GM12878 (cell line): ENCODE measurements around the gene EIF5.

ENCODE experiments used
- CHD2 ChIP-seq: IDR thresholded peaks from 2 replicates; pipeline ENCODE4 v1.6.1; 2011; ENCODE audit warnings: low read depth, low read length, improper control_type of control experiment, borderline replicate concordance
- EP300 ChIP-seq, 2 experiments: fragments of 150-350 bp in 1 of 2; IDR thresholded peaks; 2 replicates each; pipeline ENCODE4 v1.6.1; 2011 to 2012; ENCODE audit warnings: low read depth in 2 of 2, low read length in 2 of 2, borderline replicate concordance in 1 of 2, improper control_type of control experiment in 1 of 2, inconsistent platforms in 1 of 2; ENCODE audit not compliant: control insufficient read depth in 1 of 2
- ESRRA ChIP-seq: IDR thresholded peaks from 2 replicates; pipeline ENCODE4 v1.6.1; 2012; ENCODE audit warnings: mild to moderate bottlenecking, low read length, improper control_type of control experiment
- EZH2 ChIP-seq: IDR thresholded peaks from 2 replicates; pipeline ENCODE4 v1.6.1; 2012; ENCODE audit warnings: low read depth, mild to moderate bottlenecking, control low read depth, inconsistent platforms, low read length, borderline replicate concordance; ENCODE audit not compliant: control insufficient read depth
- MEF2A ChIP-seq: IDR thresholded peaks from 2 replicates; pipeline ENCODE4 v1.6.1; 2011; ENCODE audit warnings: low read depth, mild to moderate bottlenecking, low read length, moderate library complexity; ENCODE audit not compliant: insufficient read depth
- MYC ChIP-seq: IDR thresholded peaks from 2 replicates; pipeline ENCODE4 v1.6.1; 2011; ENCODE audit warnings: mild to moderate bottlenecking, low read length, moderate library complexity, inconsistent platforms; ENCODE audit not compliant: insufficient read depth, insufficient replicate concordance, insufficient read length, severe bottlenecking
- NFYB ChIP-seq: IDR thresholded peaks from 2 replicates; pipeline ENCODE4 v1.6.1; 2011; ENCODE audit warnings: low read depth, mild to moderate bottlenecking, low read length, improper control_type of control experiment, moderate library complexity; ENCODE audit not compliant: insufficient read depth
- NRF1 ChIP-seq: conservative IDR thresholded peaks from 2 replicates; pipeline ENCODE4 v1.6.1; 2011; ENCODE audit warnings: mild to moderate bottlenecking, low read depth, low read length, improper control_type of control experiment
- POLR2A ChIP-seq: IDR thresholded peaks from 2 replicates; pipeline ENCODE4 v1.6.1; 2011; ENCODE audit warnings: low read depth, mild to moderate bottlenecking, low read length
- POLR2AphosphoS5 ChIP-seq: IDR thresholded peaks from 2 replicates; pipeline ENCODE4 v1.6.1; 2011; ENCODE audit warnings: mild to moderate bottlenecking, low read length, inconsistent platforms
- SUZ12 ChIP-seq: fragments of 200-600 bp; sonication (generic); IDR thresholded peaks from one replicate; pipeline ENCODE4 v1.6.1; 2018; ENCODE audit warnings: antibody characterized with exemption, mild to moderate bottlenecking; ENCODE audit not compliant: unreplicated experiment
- TF ChIP-seq, protein P1 (sequence below): IDR thresholded peaks from 2 replicates; pipeline ENCODE4 v1.6.1; 2012; ENCODE audit warnings: improper control_type of control experiment, low read depth, low read length; ENCODE audit not compliant: insufficient replicate concordance
- TF ChIP-seq, protein P2 (sequence below), 3 experiments: IDR thresholded peaks in 2 of 3; conservative IDR thresholded peaks in 1 of 3; 2 replicates each; pipeline ENCODE4 v1.5.1; 2011; ENCODE audit warnings: low read depth in 3 of 3, low read length in 3 of 3, mild to moderate bottlenecking in 3 of 3, control low read depth in 2 of 3, moderate library complexity in 2 of 3, inconsistent platforms in 1 of 3, mixed read lengths in 1 of 3; ENCODE audit not compliant: control insufficient read depth in 2 of 3, insufficient read depth in 1 of 3; ENCODE audit errors: extremely low read depth in 1 of 3
- TF ChIP-seq, protein P3 (sequence below): IDR thresholded peaks from 2 replicates; pipeline ENCODE4 v1.6.1; 2011; ENCODE audit warnings: borderline replicate concordance, low read depth, mild to moderate bottlenecking, moderate library complexity, low read length; ENCODE audit not compliant: insufficient read depth, poor library complexity, severe bottlenecking

DNA sequence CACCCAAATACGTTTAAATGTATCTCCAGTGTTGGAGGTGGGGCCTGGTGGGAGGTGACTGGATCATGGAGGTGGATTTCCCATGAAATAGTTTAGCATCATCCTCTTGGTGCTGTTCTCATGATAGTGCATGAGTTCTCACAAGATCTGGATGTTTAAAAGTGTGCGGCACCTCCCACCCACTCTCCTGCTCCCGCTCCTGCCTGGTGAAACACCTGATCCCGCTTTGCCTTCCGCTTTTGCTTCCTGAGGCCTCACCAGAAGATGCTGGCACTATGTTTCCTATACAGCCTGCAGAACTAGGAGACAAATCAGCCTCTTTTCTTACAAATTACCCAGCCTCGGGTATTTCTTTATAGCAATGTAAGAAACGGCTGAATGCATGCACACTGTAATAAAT, 20.1 kb downstream of the EIF5 start:
- TF ChIP-seq NRF1 (no peak), POLR2AphosphoS5 (no peak), EZH2 (no peak), SUZ12 (no peak), NFYB (no peak), POLR2A (no peak), EP300 (IDR thresholded peaks at IDR 0.05; ENCODE audit: borderline replicate concordance in 1 of 2, control insufficient read depth in 1 of 2, low read depth in 2 of 2, low read length in 2 of 2) (no peak), CHD2 (no peak), ESRRA (no peak), MEF2A (no peak), MYC (no peak)
- TF ChIP-seq, protein P1, sequence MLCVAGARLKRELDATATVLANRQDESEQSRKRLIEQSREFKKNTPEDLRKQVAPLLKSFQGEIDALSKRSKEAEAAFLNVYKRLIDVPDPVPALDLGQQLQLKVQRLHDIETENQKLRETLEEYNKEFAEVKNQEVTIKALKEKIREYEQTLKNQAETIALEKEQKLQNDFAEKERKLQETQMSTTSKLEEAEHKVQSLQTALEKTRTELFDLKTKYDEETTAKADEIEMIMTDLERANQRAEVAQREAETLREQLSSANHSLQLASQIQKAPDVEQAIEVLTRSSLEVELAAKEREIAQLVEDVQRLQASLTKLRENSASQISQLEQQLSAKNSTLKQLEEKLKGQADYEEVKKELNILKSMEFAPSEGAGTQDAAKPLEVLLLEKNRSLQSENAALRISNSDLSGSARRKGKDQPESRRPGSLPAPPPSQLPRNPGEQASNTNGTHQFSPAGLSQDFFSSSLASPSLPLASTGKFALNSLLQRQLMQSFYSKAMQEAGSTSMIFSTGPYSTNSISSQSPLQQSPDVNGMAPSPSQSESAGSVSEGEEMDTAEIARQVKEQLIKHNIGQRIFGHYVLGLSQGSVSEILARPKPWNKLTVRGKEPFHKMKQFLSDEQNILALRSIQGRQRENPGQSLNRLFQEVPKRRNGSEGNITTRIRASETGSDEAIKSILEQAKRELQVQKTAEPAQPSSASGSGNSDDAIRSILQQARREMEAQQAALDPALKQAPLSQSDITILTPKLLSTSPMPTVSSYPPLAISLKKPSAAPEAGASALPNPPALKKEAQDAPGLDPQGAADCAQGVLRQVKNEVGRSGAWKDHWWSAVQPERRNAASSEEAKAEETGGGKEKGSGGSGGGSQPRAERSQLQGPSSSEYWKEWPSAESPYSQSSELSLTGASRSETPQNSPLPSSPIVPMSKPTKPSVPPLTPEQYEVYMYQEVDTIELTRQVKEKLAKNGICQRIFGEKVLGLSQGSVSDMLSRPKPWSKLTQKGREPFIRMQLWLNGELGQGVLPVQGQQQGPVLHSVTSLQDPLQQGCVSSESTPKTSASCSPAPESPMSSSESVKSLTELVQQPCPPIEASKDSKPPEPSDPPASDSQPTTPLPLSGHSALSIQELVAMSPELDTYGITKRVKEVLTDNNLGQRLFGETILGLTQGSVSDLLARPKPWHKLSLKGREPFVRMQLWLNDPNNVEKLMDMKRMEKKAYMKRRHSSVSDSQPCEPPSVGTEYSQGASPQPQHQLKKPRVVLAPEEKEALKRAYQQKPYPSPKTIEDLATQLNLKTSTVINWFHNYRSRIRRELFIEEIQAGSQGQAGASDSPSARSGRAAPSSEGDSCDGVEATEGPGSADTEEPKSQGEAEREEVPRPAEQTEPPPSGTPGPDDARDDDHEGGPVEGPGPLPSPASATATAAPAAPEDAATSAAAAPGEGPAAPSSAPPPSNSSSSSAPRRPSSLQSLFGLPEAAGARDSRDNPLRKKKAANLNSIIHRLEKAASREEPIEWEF, result no peak
- TF ChIP-seq, protein P2, sequence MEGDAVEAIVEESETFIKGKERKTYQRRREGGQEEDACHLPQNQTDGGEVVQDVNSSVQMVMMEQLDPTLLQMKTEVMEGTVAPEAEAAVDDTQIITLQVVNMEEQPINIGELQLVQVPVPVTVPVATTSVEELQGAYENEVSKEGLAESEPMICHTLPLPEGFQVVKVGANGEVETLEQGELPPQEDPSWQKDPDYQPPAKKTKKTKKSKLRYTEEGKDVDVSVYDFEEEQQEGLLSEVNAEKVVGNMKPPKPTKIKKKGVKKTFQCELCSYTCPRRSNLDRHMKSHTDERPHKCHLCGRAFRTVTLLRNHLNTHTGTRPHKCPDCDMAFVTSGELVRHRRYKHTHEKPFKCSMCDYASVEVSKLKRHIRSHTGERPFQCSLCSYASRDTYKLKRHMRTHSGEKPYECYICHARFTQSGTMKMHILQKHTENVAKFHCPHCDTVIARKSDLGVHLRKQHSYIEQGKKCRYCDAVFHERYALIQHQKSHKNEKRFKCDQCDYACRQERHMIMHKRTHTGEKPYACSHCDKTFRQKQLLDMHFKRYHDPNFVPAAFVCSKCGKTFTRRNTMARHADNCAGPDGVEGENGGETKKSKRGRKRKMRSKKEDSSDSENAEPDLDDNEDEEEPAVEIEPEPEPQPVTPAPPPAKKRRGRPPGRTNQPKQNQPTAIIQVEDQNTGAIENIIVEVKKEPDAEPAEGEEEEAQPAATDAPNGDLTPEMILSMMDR (IDR thresholded peaks at IDR 0.05 in 2 of 3, conservative IDR thresholded peaks at IDR 0.05 in 1 of 3; ENCODE audit: control insufficient read depth in 2 of 3, extremely low read depth in 1 of 3, insufficient read depth in 1 of 3, low read depth in 3 of 3, low read length in 3 of 3), result no peak
- TF ChIP-seq, protein P3, sequence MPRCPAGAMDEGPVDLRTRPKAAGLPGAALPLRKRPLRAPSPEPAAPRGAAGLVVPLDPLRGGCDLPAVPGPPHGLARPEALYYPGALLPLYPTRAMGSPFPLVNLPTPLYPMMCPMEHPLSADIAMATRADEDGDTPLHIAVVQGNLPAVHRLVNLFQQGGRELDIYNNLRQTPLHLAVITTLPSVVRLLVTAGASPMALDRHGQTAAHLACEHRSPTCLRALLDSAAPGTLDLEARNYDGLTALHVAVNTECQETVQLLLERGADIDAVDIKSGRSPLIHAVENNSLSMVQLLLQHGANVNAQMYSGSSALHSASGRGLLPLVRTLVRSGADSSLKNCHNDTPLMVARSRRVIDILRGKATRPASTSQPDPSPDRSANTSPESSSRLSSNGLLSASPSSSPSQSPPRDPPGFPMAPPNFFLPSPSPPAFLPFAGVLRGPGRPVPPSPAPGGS, result no peak
